Activated CD8-positive, alpha-beta T cell treated with anti-CD3 and anti-CD28 coated beads for 36 hours (primary cell): Measurements from ENCODE around the gene PRELID3B. TPM values are rescaled to one million over a fixed set of nuclear protein-coding genes. Genes with fewer than 3 reads are reported as not detected.

ENCODE experiments used
- ATAC-seq: fragments of 200-7000 bp; cut with Tn5 transposase; one replicate; pipeline ENCODE4 v1.10.0; 2021; ENCODE audit warnings: mild to moderate bottlenecking, moderate library complexity
- CTCF ChIA-PET: fragments of 350-600 bp; sonication (Branson Sonifier 250); formaldehyde crosslinking; loops from one replicate; lab custom pipeline; 2021; ENCODE audit warnings: antibody characterized with exemption; lab: Charles Lee
- POLR2A ChIA-PET: fragments of 350-600 bp; sonication (Branson Sonifier 250); formaldehyde crosslinking; loops from one replicate; lab custom pipeline; 2021; ENCODE audit warnings: antibody characterized with exemption; lab: Charles Lee
- DNase-seq: peaks from one replicate; pipeline ENCODE4 v3.0.0-alpha.2; 2020
- H3K27ac Mint-ChIP-seq: one replicate; pipeline ENCODE4 v1.8.0; 2021; ENCODE audit warnings: mild to moderate bottlenecking, mixed read lengths
- H3K27me3 Mint-ChIP-seq: one replicate; pipeline ENCODE4 v1.8.0; 2021; ENCODE audit warnings: mixed read lengths
- H3K36me3 Mint-ChIP-seq: one replicate; pipeline ENCODE4 v1.8.0; 2021; ENCODE audit warnings: low read depth, mixed read lengths
- H3K4me1 Mint-ChIP-seq: one replicate; pipeline ENCODE4 v1.8.0; 2021; ENCODE audit warnings: low read depth, mixed read lengths
- H3K4me3 Mint-ChIP-seq: one replicate; pipeline ENCODE4 v1.8.0; 2021; ENCODE audit warnings: mild to moderate bottlenecking, moderate library complexity, mixed read lengths
- H3K9me3 Mint-ChIP-seq: one replicate; pipeline ENCODE4 v1.8.0; 2021; ENCODE audit warnings: mixed read lengths
- CTCF ChIP-seq: fragments of 200-600 bp; IDR thresholded peaks from one replicate; pipeline ENCODE4 v1.8.0; 2022; ENCODE audit warnings: antibody characterized with exemption, mild to moderate bottlenecking
- intact Hi-C: fragments of 100-400 bp; cut with micrococcal nuclease; formaldehyde crosslinking; loops from one replicate; pipeline ENCODE4 v1.10.0; 2022
- total RNA-seq, 2 experiments: library from RNA; stranded (reverse); gene quantifications; one replicate each; pipeline ENCODE4 v1.2.3, GENCODE V29; 2021

Gene PRELID3B
- total RNA-seq, 2 experiments from 2014 or later: 140 to 145 TPM

GRCh38 chr20:59006167-59006863 lies 36.3 kb downstream of the PRELID3B start:
- peak overlapping the region; percentile 75 for H3K4me3 Mint-ChIP-seq
- ChIA-PET CTCF (no interaction called here), POLR2A (interaction anchor here (2.1 kb wide), 1 partner anchor 10 kb away, joined by 5 read pairs; no protein-coding TSS in a partner anchor)
- H3K9me3 Mint-ChIP-seq: no peaks in the 10 kb centered on the region
- intact Hi-C loops: no loop called here
- peak overlapping the region; percentile 20 for H3K27ac Mint-ChIP-seq
- no peaks in the 10 kb centered on the region for H3K27me3 Mint-ChIP-seq
- peaks cover 4% of the 10 kb centered on the region for H3K36me3 Mint-ChIP-seq
- ATAC-seq: peak; percentile 4
- peaks cover 31% of the 10 kb centered on the region for H3K4me1 Mint-ChIP-seq
- no peak for DNase-seq
- TF ChIP-seq CTCF: no peak

DNA sequence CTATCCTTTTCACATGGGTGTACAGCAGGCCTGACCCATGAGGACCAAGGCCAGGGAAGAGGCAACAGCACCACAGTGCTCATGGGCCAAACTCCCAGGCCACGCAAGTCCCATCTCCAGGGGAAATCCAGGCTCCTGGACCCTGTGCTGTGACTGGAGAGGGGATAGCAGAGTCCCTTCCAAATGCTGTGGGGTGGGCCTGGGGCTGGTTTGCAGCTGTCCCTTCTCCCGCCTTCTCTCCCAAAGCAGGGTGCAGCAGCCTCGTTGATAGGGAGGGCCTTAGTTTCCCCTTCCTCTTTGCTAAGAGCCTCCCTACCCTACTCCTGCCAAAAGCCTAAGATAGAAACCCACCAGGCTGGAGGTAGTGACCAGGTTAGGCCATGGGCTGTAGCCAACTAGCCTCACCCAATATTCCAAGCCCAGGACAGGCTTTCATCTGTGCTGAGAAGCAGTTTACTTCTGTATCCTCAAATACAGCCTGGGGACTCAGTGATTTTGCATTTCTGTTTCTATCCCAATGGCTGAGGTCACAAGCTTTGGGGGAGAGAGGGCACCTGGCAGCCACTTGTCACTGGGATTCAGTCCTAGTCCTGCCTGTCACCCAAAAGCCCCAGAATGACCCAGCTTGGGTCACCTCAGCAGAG lies 36.9 kb downstream of the PRELID3B start:
- intact Hi-C loops: no loop called here
- CTCF ChIA-PET: no interaction called here

GRCh38 chr20:59004763-59005522 lies 37.6 kb downstream of the PRELID3B start:
- peak; percentile 70 for ATAC-seq
- peak; percentile 79 for DNase-seq
- CTCF ChIA-PET: no interaction called here
- peak overlapping the region; percentile 71 for H3K27ac Mint-ChIP-seq
- H3K9me3 Mint-ChIP-seq: no peaks in the 10 kb centered on the region
- H3K4me1 Mint-ChIP-seq: peaks cover 28% of the 10 kb centered on the region
- H3K36me3 Mint-ChIP-seq: peaks cover 4% of the 10 kb centered on the region
- intact Hi-C loops: no loop called here
- peak overlapping the region; percentile 75 for H3K4me3 Mint-ChIP-seq
- H3K27me3 Mint-ChIP-seq: no peaks in the 10 kb centered on the region
- no peak for TF ChIP-seq CTCF
- POLR2A ChIA-PET: interaction anchor here (0.6 to 2.1 kb wide), 2 partner anchors 9 kb away, joined by 3 to 5 read pairs; no protein-coding TSS in a partner anchor

More for the DNA sequence above, 36.9 kb downstream of the PRELID3B start:
- peaks cover 4% of the 10 kb centered on the region for H3K36me3 Mint-ChIP-seq
- POLR2A ChIA-PET: interaction anchor here (2.1 kb wide), 1 partner anchor 10 kb away, joined by 5 read pairs; no protein-coding TSS in a partner anchor
- no peak for TF ChIP-seq CTCF
- peak overlapping the region; percentile 75 for H3K4me3 Mint-ChIP-seq
- peak overlapping the region; percentile 71 for H3K27ac Mint-ChIP-seq
- peaks cover 28% of the 10 kb centered on the region for H3K4me1 Mint-ChIP-seq
- no peak for ATAC-seq
- H3K9me3 Mint-ChIP-seq: no peaks in the 10 kb centered on the region
- no peak for DNase-seq
- no peaks in the 10 kb centered on the region for H3K27me3 Mint-ChIP-seq

DNA sequence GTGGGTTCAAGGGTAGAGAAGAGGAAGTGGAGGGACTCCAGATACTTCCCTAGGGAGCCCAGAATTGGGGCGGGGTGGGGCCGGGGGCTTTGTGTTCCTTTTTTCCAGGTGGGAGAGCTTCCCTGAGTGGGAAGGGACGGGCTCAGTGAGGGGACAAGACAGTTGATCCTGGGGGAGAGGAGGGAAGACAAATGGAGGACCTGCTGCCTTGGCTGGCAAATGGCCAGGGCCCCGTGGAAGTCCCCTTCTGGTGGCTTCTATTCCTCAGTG lies 38.2 kb downstream of the PRELID3B start:
- intact Hi-C loops: no loop called here
- Mint-ChIP-seq H3K4me1 (peaks cover 28% of the 10 kb centered on the region), H3K4me3 (peak overlapping the region; percentile 75), H3K27ac (peak overlapping the region; percentile 71), H3K9me3 (no peaks in the 10 kb centered on the region), H3K36me3 (peaks cover 4% of the 10 kb centered on the region), H3K27me3 (no peaks in the 10 kb centered on the region)
- DNase-seq (peak; percentile 75), ATAC-seq (no peak)
- no peak for TF ChIP-seq CTCF
- ChIA-PET CTCF (no interaction called here), POLR2A (interaction anchor here (0.6 kb wide), 1 partner anchor 10 kb away, joined by 3 read pairs; no protein-coding TSS in a partner anchor)
